Type B pancreatic cell (in vitro differentiated cells): ENCODE measurements around the gene PPM1J. TPM values are rescaled to one million over a fixed set of nuclear protein-coding genes. Genes with fewer than 3 reads are reported as not detected.

ENCODE experiments used
- DNase-seq: peaks from one replicate; pipeline ENCODE4 v3.0.0; 2021; ENCODE audit warnings: mixed read lengths; ENCODE audit not compliant: unreplicated experiment; ENCODE audit errors: extremely low spot score
- H3K27ac Mint-ChIP-seq: 2 replicates; pipeline ENCODE4 v1.8.0; 2021; ENCODE audit warnings: mild to moderate bottlenecking, mixed read lengths
- H3K27me3 Mint-ChIP-seq: 2 replicates; pipeline ENCODE4 v1.8.0; 2021; ENCODE audit warnings: mixed read lengths
- H3K36me3 Mint-ChIP-seq: 2 replicates; pipeline ENCODE4 v1.8.0; 2021; ENCODE audit warnings: mixed read lengths
- H3K4me1 Mint-ChIP-seq: one replicate; pipeline ENCODE4 v1.8.0; 2021; ENCODE audit warnings: mixed read lengths; ENCODE audit not compliant: unreplicated experiment
- H3K4me3 Mint-ChIP-seq: 2 replicates; pipeline ENCODE4 v1.8.0; 2021; ENCODE audit warnings: mild to moderate bottlenecking, mixed read lengths
- H3K9me3 Mint-ChIP-seq: 2 replicates; pipeline ENCODE4 v1.8.0; 2021; ENCODE audit warnings: mixed read lengths
- total RNA-seq: library from RNA; stranded (reverse); gene quantifications from 2 replicates; pipeline ENCODE4 v1.2.1, GENCODE V29; 2021; ENCODE audit warnings: low replicate concordance
- TF ChIP-seq, protein P1 (sequence below): fragments of 200-600 bp; sonication (generic); conservative IDR thresholded peaks from 2 replicates; pipeline ENCODE4 v1.5.0; 2021; ENCODE audit warnings: antibody characterized with exemption, mild to moderate bottlenecking

Gene PPM1J
- total RNA-seq, 1 donor from 2014 or later: 2.5 TPM

DNA sequence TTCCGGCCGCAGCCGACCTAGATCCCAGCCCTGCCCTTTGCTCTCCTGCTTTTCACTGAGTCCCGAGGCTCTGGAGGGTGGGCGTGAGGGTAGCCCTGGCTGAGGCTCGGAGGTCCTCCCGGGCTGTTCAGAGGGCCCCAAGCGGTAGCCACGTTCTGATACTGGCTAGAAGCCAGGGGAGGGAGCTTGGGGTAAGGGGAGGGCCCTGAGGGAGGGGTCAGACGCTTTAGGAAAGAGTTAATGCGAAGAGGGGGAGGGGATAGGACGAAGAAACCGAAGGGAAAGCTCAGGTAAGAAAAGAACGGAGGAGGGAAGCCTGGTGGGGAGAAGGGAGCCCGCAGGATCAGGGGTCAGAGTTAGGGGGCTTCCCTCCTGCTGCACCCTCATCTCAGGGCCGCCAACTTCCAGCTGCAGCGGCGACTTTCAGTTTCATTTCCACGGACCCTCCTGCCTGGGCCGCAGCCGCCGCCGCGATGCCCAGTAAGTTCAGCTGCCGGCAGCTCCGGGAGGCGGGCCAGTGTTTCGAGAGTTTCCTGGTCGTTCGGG, 40.6 kb downstream of the PPM1J start, which contains the start of gene MOV10:
TSS of gene MOV10 (plus strand) at position 220 of the 546 bp plus-strand sequence. CDS start at position 474, 254 bp downstream.
- DNase-seq: no peak
- Mint-ChIP-seq H3K27me3 (no peaks in the 10 kb centered on the region), H3K4me1 (peaks cover 28% of the 10 kb centered on the region), H3K36me3 (peaks cover 41% of the 10 kb centered on the region), H3K27ac (peak within 1 kb of the TSS; percentile 94), H3K9me3 (no peaks in the 10 kb centered on the region), H3K4me3 (peak within 1 kb of the TSS; percentile 97)
- TF ChIP-seq, protein P1, sequence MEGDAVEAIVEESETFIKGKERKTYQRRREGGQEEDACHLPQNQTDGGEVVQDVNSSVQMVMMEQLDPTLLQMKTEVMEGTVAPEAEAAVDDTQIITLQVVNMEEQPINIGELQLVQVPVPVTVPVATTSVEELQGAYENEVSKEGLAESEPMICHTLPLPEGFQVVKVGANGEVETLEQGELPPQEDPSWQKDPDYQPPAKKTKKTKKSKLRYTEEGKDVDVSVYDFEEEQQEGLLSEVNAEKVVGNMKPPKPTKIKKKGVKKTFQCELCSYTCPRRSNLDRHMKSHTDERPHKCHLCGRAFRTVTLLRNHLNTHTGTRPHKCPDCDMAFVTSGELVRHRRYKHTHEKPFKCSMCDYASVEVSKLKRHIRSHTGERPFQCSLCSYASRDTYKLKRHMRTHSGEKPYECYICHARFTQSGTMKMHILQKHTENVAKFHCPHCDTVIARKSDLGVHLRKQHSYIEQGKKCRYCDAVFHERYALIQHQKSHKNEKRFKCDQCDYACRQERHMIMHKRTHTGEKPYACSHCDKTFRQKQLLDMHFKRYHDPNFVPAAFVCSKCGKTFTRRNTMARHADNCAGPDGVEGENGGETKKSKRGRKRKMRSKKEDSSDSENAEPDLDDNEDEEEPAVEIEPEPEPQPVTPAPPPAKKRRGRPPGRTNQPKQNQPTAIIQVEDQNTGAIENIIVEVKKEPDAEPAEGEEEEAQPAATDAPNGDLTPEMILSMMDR: no peak

DNA sequence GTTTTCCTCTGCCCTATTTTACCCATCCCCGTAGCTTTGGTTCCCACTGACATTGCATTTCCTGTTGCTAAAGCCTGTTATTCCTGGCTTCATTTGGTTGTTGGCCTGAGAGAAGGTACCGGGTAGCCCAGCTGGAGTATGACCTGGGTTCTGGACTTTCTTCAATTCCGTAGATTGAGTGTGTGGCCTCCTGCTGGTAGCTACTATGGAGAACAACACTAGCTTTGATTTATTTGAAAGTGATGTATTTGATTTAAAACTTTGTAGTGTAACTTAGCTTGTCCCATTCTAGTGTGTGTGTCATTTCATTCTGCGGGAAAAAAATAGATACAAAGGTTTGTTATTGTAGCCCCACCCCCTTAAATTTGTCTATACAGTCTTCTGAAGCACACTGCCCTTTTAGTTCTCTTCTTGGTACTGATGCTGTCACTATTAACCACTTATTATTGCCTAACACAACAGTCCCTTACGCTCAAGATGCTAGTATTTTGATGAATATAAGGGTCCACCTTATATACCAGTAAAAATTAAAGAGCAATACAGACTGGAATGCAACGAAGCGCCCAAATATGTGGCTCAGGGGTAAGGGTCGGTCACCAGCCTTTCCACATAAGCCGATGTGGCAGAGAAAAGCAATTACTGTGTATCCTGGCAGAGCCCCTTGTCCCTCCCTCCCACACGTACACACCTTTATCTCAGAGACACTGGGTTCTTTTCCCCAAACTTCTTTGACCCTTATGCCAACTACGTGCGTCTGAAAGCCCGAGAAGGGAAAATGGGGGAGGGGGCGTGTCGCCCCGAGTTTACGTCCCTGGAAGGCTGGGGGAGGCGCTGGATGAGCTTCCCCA, 41.3 kb downstream of the PPM1J start:
- Mint-ChIP-seq H3K27me3 (no peaks in the 10 kb centered on the region), H3K36me3 (peaks cover 42% of the 10 kb centered on the region), H3K4me1 (peaks cover 28% of the 10 kb centered on the region), H3K9me3 (no peaks in the 10 kb centered on the region), H3K27ac (peak overlapping the region; percentile 94), H3K4me3 (peak overlapping the region; percentile 97)
- TF ChIP-seq, protein P1: peak; percentile 70
- DNase-seq: no peak

DNA sequence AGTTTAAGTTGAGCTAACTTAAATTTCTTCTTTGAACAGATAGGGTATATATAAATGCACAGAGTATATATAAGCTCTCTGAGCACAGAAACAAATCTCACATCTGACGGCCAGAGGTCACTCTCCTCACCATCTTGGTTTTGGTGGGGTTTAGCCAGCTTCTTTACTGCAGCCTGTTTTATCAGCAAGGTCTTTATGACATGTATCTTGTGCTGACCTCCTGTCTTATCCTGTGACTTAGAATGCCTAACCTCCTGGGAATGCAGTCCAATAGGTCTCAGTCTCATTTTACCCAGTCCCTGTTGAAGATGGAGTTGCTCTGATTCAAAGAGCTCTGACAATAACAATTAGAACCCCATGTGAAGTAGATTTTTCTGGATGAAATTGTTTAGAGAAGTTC, 42.3 kb downstream of the PPM1J start:
- peaks cover 39% of the 10 kb centered on the region for H3K36me3 Mint-ChIP-seq
- TF ChIP-seq, protein P1: no peak
- H3K4me1 Mint-ChIP-seq: peaks cover 24% of the 10 kb centered on the region
- peak overlapping the region; percentile 94 for H3K27ac Mint-ChIP-seq
- no peaks in the 10 kb centered on the region for H3K27me3 Mint-ChIP-seq
- no peaks in the 10 kb centered on the region for H3K9me3 Mint-ChIP-seq
- peak overlapping the region; percentile 97 for H3K4me3 Mint-ChIP-seq
- no peak for DNase-seq

DNA sequence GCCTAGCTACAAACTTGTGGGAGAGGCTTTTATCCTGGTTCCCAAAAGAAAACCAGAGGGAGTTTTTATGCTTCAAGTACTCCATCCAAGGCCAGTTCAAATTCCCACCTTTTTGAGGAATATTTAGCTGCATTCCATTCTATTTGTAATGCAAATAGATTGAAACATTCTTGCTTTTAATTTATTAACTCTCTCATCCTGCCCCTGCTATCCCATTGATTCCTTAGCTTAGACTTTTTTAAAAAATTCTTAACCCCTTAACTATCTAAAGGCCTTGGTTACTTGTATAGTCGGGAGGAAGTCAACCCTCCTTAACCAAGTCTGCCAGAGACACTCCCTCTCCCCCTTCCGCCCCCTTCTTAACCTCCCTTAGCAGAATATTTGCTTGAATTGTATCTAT, 43.1 kb downstream of the PPM1J start:
- Mint-ChIP-seq H3K36me3 (peaks cover 38% of the 10 kb centered on the region), H3K4me3 (no peak overlapping the region), H3K4me1 (peaks cover 24% of the 10 kb centered on the region), H3K27me3 (no peaks in the 10 kb centered on the region), H3K27ac (no peak overlapping the region), H3K9me3 (no peaks in the 10 kb centered on the region)
- TF ChIP-seq, protein P1: no peak
- DNase-seq: no peak

DNA sequence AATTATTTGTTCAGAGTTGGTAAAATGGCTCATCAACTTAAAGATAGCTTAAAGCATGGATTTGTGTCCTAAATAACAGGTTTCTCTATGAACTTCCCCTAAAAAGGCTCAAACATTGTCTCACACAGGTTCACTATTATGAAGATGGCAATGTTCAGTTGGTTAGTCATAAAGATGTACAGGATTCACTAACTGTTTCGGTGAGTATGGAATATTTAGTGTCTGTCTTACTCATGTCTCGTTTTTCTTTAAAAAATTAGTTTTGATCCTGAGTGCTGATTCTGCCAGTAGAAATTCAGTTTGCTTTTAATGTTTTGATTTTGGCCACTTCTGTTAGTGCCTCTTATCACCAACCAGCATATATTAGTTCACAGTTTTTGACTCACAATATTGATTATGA, 48.2 kb downstream of the PPM1J start:
- Mint-ChIP-seq H3K9me3 (no peaks in the 10 kb centered on the region), H3K27me3 (no peaks in the 10 kb centered on the region), H3K36me3 (peaks cover 44% of the 10 kb centered on the region), H3K4me3 (no peak overlapping the region), H3K27ac (no peak overlapping the region), H3K4me1 (no peaks in the 10 kb centered on the region)
- no peak for DNase-seq
- TF ChIP-seq, protein P1: no peak
